NCI-H526 treated with DMSO at 0.1 percent for 48 hours (cell line): ENCODE data around the gene ETV3L.
"Not testable (repeated sequence)": the region's sequence is repeated elsewhere in the genome, so short reads cannot be mapped to it uniquely, and the experiment has no call there.

Source experiments
- DNase-seq: peaks from one replicate; lab custom pipeline; 2025; lab: John Stamatoyannopoulos, UW

Gene ETV3L

DNA sequence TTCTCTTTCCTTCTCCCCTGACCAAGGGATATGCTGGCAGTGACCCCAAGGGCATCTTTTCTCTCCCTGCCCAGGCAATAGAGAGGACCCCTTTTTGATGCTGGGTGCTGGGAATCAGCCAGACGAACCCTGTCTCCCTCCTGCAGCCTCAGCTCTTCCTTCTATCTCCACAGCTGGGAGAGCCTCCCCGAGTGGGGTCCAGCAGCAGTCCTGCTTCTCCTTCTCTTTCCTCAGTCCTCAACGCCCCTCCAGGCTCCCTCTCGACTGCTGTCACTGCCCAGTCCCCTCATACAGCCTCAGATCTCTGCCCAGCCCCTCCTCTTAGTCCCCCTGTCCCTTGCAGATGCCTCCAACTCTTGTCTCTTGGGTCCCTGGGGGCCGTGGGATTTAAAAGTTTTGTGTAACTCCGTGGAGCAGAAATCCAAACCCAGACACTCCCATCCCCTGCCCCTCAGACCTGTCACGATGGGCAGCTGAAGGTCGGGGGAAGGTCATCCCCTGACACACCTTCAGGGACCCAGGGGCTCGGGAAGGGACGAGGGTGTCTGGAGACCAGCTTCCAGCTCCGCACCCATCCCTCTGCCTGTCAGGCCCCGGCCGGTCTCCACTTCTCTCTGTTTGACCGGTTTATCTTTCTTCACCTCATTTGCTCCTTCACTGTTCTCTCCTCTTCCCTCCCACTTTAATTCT, 5.8 kb upstream of the ETV3L start:
- no peak for DNase-seq

DNA sequence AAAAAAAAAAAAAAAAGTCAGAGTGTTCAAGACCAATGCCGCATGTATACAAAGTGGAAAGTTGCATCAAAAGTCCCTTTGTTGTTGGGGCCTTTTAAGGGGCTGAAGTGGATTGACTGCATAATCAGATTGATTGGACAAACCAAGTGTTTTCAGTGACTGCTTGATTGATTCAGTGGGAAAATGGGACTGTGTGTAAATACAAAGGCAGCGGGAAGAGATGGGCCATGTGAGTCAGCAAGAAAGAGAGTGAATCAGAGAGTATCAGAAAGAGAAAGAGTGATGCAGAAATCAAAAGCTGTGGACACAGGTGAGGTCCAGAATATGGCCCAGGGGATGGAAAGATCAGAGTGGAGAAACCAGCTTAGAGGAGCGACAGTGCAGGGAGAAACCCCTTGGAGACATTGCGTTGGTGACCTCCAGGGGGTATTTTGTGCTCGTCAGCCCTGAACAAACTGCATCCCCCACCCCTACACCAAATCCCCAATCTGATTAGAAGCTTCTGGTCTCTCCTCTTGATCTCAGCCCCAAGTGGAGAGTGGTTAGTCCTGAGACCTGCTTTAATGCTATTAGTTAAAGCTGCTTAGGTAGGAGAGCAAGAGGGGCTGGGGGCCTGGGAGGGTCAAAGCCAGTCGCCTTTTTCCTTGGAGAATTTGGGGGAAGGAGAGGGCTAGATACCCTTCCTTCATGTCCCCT, 5.1 kb upstream of the ETV3L start:
- DNase-seq = no peak

DNA sequence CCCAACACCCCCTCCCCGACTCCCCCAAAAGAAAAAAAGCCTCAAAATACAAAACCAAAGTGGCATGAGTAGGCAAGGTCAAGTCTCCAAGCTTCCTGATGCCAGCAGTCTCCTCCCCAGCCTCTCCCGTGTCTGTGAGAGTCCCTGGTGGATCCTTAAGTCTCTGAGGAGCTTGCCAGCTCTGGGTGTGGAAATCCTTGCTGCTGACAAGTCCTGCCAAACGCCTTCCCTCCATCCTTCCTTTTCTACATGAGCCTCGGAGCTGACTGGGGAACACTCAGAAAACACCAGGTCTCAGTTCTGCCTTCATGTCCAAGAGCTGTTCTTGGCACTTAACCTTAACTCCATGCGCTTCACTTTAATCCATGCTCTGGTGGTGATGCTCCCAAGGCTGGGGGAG, 3.7 kb upstream of the ETV3L start:
- no peak for DNase-seq

DNA sequence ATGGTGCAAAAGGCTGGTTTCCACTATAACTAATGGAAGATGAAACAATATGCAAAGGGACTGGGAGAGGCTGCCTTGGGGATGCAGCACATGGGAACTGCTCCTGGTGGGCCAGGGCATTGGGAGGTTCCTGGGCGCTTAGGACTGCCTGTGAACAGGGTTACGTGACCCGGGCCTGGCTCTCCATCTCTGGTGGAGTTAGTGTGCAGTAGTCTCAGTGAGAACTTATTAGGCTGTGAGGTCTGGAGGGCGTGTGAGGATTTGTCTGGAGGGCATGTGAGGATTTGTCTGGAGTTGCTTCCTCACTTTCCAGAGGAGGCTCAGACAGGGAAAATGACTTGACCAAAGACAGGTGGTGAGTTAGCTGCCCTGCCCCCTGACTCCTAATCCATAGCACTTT, 1.5 kb upstream of the ETV3L start:
- DNase-seq = no peak

DNA sequence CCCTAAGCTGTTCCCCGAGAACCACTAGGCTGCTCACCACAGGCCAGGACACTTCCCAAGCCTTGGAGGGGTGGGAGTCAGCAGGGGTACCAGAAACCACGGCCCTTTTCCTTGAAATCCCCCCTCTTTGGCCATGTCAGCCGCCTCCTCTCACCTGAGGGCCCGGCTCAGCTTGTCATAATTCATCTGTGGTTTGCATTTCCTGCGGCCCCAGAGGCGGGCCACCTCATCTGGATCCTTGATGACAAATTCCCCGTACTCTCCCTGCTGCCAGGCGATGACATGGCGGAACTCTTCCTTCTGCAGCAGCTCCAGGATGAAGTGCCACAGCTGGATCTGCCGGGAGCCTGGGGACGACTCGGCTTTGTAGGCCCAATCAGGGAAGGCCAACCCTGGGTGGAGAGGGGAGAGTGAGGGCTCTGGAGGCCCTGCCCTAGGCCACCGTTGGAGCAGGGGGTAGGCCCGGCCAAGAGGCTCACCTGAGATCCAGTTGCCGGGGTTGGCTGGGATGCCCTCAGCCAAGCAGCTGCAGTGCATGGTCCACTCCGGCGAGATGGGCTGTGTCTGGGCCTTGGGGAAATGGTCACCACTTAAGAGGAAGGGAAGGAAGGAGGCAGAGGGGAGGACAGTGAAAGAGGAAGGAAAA, 498 bp downstream of the ETV3L start:
- not testable (repeated sequence) for DNase-seq

DNA sequence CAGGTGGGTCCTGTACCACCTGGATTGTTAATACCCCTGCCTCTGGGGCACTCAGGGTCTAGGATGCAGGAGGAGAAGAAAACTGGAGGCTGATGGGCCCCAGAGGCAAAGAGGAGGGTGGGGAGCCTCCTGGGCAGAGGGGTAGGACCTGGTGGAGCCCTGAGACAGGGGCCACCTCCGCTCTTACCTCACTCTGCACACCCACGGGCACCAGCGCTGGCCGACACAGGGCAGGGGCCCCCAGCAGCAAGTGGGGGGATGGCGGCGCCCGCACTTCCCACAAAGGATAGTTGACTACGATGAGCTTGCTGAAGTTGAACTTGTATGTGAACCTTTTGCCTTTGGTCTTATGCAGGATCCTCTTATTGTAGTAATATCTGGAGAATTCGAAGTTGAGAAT, 1.1 kb downstream of the ETV3L start:
- DNase-seq = no peak

DNA sequence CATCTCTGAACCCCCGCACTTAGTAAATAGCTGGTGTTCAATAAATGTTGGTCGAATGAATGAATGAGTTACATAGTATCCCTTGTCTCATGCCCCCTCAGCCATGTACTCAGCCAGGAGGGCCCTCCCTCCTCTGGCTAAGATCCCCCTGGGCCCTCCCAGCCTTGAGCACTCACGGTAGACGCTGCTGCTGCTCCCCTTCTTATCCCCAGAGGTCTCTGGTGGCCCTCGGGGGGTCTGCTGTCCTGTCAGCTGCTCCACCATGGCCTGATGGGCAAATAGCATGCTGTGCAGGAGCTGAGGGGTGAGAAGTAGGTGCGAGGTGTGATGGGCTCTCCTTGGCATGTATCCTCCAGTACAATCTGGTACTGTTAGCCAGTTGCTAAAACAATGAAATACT, 1.9 kb downstream of the ETV3L start:
- no peak for DNase-seq

DNA sequence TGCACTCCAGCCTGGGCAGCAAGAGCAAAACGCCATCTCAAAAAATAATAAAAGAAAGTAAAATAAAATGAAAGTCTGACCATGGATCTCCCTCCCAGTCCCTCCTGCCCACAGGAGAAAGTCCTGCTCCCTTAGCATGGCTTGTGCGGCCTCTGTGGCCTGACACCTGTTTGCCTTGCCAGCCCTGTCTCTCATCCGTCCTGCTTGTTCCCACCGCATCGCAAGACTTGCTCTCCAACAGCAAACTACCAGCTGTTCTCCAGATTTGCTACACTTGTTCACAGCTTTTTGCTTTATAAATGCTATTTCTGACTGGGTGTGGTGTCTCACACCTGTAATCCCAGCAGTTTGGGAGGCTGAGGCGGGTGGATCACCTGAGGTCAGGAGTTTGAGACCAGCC, 2.7 kb downstream of the ETV3L start:
- DNase-seq = no peak

DNA sequence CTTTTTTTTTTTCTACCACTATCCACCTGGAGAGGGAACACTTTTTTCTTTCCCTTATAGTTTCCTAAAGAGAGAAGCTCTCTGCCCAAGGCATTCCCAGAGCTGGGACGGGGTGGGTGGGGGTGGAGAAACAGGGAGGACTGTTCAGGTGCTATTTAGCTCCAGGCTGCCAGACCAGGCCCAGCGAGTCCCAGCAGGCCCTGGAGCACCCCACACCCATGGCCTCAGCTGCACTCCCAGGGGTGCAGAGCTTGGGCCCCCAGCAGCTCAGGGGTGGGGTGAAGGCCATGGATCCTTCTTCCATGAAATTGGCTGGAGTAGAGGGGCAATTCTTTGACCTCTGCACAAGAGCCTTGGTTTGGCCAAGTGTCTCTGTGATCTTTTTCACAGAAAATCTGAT, 4.1 kb downstream of the ETV3L start:
- DNase-seq = no peak

DNA sequence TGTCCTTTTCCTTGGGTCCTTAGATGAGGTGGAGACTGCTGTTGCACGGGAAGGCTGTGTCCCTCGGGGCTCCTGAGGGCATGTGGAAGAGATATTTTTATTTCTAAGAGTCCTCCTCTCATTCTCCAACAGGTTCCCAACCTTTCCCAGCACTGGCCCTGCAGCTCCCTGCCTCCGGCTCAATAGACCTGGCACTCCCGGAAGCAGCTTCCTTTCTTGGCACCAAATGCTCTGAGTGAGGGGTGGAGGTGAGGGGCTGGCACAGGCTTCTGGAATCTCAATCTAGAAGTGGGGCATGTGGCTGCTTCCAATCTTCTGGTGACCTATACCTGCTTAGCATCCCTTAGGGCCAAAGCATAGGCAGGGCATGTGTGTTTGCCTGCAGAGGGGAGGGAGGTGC, 4.5 kb downstream of the ETV3L start:
- no peak for DNase-seq

DNA sequence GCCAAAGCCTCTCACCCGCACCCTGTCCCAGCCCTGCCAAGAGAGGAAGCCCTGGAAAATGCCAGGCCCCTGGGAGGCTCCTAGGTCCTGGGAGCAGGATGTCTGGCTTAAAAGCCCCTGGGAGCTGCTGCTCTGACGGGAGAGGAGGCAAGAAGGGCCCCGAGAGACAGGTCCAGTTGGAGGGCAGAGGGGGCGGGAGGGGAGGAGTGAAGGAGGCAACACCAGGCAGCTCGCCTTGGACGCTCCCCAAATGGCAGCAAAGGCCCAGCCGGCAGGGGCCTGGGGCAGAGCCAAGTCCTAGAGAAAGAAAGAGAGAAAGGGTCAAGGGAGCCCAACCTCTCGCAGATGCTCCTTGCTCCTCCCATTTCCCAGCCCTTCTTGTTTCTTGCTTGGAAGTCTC, 6.8 kb downstream of the ETV3L start:
- DNase-seq = no peak

DNA sequence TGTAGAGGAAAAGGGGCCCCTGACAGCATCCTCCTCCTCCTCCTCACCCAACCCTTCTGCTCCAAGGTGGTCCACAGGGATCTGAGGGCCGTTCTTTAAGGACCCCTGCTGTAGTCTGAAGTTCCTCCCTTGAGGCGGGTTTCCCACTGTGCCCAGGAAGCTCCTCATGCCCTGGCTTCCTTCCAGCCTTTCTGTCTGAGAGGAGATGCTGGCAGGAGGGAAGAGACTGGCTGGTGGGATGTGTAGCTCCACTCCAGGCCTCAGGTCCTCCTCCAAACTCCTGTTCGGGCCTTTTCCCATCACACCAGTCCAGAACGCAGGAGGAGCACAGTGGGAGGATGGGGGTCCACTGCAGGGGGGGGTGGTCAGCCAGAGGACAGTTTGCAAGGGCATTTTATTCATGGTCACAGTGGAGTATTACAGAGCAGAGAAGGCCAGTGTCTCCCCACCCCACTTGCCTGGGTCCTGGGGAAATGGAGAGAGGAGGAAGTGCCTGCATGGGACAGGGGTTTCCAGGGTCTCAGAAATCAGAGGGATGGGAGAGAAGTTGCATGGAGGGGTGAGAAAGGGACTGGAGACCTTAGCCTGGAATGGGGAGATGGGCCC, 7.8 kb downstream of the ETV3L start:
- no peak for DNase-seq

DNA sequence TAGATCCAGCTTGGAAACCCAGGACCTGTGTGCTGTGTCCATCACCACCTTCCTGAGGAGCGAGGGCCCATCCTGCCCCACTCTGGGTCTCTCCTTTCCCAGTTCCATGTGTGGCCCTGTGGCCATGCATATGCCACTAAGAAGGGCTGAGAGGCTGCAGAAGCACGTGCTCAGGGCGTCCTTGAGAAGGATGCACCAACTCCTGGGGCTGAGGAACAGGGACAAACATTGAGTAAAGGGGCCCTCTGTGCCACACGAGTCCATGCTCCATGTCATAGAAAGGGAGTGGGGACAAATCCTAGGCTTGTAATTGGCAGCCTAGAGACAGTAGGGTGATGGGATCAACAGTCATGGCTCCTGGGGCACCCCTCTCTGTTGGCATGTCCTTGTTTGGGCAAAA, 8.4 kb downstream of the ETV3L start:
- no peak for DNase-seq

DNA sequence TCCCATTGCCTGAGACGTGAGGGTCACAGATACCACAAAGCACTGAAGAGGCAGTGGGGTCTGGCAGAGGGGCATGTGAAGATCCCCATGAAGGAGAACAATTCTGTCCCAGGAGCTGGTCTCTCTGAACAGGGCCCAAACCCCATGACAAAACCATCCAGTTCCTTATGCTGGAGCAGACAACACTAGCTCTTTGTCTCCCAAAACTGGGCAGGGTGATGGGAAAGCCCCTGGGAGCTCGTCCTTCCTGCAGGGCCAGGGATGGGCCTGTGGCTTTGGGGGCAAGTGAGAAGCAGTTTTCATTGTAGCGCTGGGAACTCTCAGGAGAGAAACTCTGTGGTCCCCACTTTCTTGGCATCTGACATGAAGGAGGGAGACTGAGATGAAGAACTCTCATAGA, 8.8 kb downstream of the ETV3L start:
- DNase-seq = no peak

DNA sequence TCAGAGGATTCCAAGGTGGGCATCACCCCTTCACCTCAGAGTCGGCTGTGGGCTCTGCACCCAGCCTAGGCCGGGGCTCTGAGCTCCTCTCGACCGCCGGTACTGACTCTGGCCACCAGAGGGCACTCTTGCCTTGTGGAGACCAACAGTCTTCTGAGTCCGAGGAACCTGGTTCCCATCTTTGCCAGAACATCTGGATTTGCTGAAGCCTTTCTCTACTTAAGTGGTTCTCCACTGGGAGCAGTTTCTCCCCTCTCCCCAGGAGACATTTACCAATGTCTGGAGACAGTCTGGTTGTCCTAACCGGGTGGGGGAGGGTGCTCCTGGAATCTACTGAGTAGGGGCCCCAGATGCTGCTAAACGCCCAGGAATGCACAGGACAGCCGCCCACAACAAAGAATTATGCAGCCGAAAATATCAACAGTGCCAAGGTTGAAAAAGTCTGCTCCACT, 9.4 kb downstream of the ETV3L start:
- peak; percentile 53 for DNase-seq

DNA sequence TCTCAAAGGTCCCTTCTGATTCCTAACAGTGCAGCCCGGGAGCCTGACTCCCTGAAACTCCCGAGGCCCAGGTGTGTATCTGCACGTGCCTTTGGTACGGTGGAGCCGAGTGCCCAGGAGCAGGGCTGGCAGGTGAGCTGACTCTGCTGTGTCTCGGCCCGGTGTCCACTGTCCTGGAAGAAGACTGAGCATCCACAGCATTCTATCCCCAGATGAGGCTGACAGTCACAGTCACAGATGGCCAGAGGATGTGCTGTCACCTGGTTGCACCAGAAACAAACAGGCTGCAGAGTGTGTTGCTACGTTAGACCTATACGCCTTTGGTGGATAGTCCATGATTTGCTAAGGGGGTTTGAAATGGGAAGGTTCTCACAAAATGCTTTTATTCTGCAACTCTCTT, 9.8 kb downstream of the ETV3L start:
- DNase-seq = no peak

DNA sequence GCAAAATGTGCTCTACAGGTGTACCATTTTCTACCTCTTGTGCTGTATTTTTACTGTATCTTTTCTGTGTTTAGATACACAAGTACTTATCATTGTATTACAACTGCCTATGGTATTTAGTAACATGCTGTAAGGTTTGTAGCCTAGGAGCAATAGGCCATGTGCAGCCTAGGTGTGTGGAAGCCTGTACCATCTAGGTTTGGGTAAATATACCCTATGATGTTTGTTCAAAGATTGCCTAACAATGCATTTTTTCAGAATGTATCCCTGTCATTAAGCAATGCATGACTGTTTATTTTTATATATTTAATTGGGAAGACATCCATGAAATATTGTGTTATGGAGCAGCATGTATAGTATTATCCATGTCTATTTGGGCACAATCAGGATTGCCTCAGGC, 11.0 kb downstream of the ETV3L start:
- DNase-seq = no peak

DNA sequence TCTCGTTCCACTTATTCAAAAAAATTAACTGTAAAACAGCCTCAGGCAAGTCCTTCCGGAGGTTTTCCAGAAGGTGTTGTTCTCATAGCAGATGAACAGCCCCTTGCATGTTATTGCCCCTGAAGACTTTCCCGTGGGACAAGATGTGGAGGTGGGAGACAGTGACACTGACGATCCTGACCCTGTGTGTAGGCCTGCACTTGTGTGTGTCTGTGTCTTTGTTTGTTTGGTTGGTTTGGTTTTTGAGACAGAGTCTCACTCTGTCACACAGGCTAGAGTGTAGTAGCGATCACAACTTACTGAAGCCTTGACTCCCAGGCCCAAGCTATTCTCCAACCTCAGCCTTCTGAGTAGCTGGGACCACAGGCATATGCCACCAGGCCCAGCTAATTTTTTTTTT, 12.6 kb downstream of the ETV3L start:
- no peak for DNase-seq

DNA sequence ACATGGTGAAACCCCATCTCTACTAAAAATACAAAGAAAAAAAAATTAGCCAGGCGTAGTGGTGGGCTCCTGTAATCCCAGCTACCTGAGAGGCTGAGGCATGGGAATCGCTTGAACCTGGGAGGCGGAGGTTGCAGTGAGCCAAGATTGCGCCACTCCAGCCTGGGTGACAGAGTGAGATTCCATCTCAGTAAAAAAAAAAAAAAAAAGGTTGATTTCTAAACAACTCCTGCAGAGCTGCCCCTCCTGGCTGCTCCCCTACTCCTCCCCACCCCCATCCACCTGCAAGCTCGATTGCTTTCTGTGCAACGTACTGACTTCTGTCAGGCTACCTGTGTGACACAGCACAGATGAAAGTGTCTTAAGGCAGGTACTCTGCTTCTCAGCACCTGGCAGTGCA, 13.3 kb downstream of the ETV3L start:
- DNase-seq = no peak

DNA sequence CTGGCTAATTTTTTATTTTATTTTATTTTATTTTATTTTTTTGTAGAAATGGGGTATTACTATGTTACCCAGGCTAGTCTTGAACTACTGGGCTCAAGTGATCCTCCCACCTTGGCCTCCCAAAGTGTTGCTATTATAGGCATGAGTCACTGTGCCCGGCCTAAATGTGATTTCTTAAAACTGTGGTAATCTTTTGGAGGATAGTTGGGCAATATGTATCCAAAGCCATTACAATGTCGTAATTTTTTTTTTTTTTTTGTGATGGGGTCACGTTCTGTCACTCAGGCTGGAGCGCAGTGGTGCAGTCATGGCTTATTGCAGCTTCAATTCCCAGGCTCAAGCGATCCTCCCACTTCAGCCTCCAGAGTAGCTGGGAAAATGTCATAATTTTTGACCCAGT, 14.2 kb downstream of the ETV3L start:
- DNase-seq = no peak

DNA sequence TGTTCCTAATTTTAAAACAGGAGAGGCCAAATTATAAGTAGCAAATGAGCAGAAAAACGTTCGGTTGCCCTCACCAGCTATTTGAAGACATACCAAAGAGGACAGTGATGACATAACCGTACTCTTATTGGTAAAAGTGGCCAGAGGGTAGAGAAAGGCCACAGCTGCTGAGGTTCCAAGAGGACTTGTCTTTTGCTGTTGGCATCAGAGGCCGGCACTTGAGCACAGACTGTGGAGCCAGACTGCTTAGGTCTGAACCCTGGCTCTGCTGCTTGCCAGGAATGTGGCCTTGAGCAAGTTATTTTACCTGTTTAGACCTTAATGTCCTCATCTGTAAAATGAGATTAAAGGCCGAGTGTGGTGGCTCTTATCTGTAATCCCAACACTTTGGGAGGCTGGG, 14.9 kb downstream of the ETV3L start:
- no peak for DNase-seq

DNA sequence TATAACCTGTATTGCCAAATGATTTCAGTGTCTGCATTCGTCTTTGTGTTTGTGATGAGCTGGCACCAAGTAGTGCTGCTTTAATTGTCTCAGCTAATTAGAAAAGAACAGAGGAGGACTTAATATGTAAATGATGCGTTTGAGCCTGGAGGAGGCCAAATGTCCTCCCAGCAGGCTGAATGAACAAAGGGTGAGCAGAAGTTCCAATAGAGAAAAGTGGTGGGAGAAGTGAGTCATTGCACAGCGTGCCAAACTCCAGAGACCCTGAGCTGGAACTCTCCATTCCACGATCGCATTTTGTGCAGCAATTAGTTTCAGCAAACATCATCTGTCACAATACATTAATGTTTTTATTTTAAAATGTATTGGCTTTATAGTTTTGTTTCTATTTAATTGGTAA, 17.9 kb downstream of the ETV3L start:
- DNase-seq = no peak

DNA sequence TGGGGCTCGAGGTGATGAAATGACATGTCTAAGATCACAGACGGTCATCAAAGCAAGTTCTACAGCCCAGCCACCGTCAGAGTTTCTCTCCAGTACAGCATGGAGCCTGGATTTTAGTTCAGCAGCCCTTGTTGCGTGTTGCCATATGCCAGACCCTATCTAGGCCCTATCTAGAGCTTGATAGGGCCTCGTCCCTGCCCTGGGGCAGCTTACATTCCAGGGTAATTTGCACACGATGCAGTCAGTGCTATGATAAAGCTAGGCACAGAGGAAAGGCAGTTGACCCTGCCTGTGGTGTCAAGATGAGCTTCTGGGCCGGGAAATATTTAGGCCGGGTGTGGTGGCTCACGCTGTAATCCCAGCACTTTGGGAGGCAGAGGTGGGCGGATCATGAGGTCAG, 18.9 kb downstream of the ETV3L start:
- no peak for DNase-seq
